Erythroblast (primary cell): Measurements from ENCODE around the gene CENPE.
A peak's percentile ranks its signal among the peaks of the same experiment; 100 is the strongest.

ENCODE experiments used
- GATA1 ChIP-seq: IDR thresholded peaks from 2 replicates; pipeline ENCODE4 v1.6.1; 2011; ENCODE audit warnings: low read depth, mild to moderate bottlenecking, control low read depth, low read length, moderate library complexity
- POLR2A ChIP-seq: IDR thresholded peaks from 2 replicates; pipeline ENCODE4 v1.6.1; 2011; ENCODE audit warnings: mild to moderate bottlenecking, low read length

DNA sequence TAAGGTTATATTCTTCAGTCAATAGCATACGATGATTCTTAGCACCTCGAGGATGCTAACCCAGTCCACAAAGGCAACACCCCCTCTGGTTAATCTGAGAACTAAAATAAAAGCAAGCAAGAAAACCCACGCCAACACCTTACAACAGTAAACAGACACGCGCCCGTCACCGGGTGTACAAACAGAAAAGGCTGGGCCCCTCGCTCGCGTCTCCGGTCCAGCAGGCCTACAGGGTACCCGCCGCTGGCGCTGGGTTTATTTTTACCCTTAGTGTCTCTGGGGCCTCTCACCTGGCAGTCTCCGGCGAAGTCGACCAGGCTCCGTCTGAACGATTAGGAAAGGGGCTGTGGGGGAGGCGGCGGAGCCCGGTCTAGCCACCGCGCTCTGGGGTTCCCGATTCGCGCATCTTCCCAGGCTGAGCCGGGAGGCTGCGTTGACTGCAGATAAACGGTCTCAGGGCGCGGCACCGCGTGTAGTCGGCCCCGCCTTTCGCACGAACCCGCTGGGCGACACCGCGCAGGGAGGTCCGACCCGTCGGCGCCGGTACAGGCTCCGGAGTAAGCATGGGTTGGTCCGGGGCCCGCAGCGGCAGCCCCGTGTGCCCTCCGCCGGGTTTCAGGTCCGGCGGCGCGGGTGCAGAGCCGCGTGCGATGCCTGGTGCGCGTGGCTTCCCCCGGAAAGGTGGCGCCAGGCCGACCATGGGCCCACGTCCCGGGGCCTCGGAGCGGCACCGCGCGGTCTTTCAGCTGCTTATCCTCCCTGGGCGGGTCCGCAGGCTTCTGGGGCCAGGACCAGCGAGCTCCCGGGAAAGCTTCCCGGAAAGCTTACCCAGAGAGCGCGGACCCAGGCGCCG, 122.0 kb downstream of the CENPE start:
- peak; percentile 81 for TF ChIP-seq POLR2A
- no peak for TF ChIP-seq GATA1
